Esophagus squamous epithelium (tissue), 5 donors: Measurements from ENCODE around the gene SLC9A8. TPM values are rescaled to one million over a fixed set of nuclear protein-coding genes. Genes with fewer than 3 reads are reported as not detected.

Experiments used
- DNase-seq: peaks from one replicate; lab custom pipeline; 2025; lab: John Stamatoyannopoulos, UW
- H3K27ac ChIP-seq, 4 donors: fragments of 200-600 bp; sonication (generic); one replicate each; pipeline ENCODE4 v1.5.1; 2016 to 2019; ENCODE audit warnings: mild to moderate bottlenecking in 1 of 4
- H3K27me3 ChIP-seq, 4 donors: fragments of 200-600 bp; sonication (generic); 1 replicate in 3 of 4; 2 replicates in 1 of 4; pipeline versions ENCODE4 v1.5.1 to v1.6.0; 2017 to 2021; ENCODE audit warnings: antibody characterized with exemption in 1 of 4
- H3K36me3 ChIP-seq, 3 donors: fragments of 200-600 bp; sonication (generic); one replicate each; pipeline ENCODE4 v1.5.1; 2016 to 2019
- H3K4me1 ChIP-seq, 3 donors: fragments of 200-600 bp; sonication (generic); one replicate each; pipeline ENCODE4 v1.5.1; 2017 to 2019
- H3K4me3 ChIP-seq, 4 donors: fragments of 200-600 bp; sonication (generic); 1 replicate in 3 of 4; 2 replicates in 1 of 4; pipeline ENCODE4 v1.5.1; 2016 to 2019; ENCODE audit warnings: mild to moderate bottlenecking in 2 of 4, moderate library complexity in 1 of 4
- H3K9me3 ChIP-seq, 3 donors: fragments of 200-600 bp; sonication (generic); one replicate each; pipeline ENCODE4 v1.5.1; 2016 to 2019
- POLR2A ChIP-seq, 4 donors: fragments of 450-650 bp; IDR thresholded peaks; one replicate each; pipeline ENCODE4 v1.6.1; 2017; ENCODE audit warnings: antibody characterized with exemption in 4 of 4, mild to moderate bottlenecking in 4 of 4, moderate library complexity in 3 of 4
- WGBS, 2 donors: methylation state at CpG; one replicate each; pipeline ENCODE4 v1.1.5; 2018; 5-methylcytosine and 5-hydroxymethylcytosine counted together
- intact Hi-C: fragments of 100-400 bp; cut with DNase I; formaldehyde crosslinking; loops from one replicate; pipeline ENCODE4 v1.15.0; 2022
- total RNA-seq, 4 donors: library from RNA; depleted of rRNA; stranded (reverse); fragments of >200 nt; gene quantifications; one replicate each; pipeline ENCODE4 v1.1.0, GENCODE V29; 2016
- TF ChIP-seq, protein P1 (sequence below), 6 experiments: fragments of 450-650 bp in 4 of 6; fragments of 200-600 bp in 2 of 6; sonication (generic) in 2 of 6; IDR thresholded peaks; one replicate each; pipeline ENCODE4 v1.5.1; 2016 to 2019; ENCODE audit warnings: antibody characterized with exemption in 6 of 6, mild to moderate bottlenecking in 4 of 6, moderate library complexity in 4 of 6
- donor health status: DM: yes; HTN: yes; CAD: no.

The SLC9A8 gene
- total RNA-seq, 4 donors from 2014 or later, result 11.5 to 14.1 (median 11.9) TPM

DNA sequence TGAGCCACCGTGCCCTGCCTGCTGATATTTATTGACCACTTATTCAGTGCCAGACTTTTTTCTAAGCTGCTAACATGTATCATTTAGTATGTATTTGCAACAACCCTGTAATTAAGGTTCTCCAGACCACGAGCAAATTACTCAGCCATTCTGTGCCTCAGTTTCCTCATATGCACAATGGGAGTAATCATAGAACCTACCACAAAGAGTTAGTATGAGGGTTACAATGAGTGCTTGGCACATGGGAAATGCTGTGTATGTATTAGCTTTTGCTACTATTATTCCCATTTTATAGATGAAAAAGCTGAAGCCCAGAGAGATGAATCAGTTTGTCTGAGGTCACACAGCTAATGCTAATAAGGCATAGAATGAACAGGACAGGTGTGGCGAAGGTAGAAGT, 20.0 kb upstream of the SLC9A8 start:
- DNase-seq, result no peak
- 74 to 78% methylated on average over 3 of the region's 3 CpGs for WGBS, 2 donors
- Histone ChIP-seq H3K27me3 (no peaks in the 10 kb centered on the region), H3K36me3 (no peaks in the 10 kb centered on the region), H3K27ac (no peak overlapping the region), H3K4me1 (peaks cover 7 to 38% (median 13%) of the 10 kb centered on the region in 3 donors), H3K4me3 (no peak overlapping the region), H3K9me3 (no peaks in the 10 kb centered on the region)
- TF ChIP-seq, protein P1, sequence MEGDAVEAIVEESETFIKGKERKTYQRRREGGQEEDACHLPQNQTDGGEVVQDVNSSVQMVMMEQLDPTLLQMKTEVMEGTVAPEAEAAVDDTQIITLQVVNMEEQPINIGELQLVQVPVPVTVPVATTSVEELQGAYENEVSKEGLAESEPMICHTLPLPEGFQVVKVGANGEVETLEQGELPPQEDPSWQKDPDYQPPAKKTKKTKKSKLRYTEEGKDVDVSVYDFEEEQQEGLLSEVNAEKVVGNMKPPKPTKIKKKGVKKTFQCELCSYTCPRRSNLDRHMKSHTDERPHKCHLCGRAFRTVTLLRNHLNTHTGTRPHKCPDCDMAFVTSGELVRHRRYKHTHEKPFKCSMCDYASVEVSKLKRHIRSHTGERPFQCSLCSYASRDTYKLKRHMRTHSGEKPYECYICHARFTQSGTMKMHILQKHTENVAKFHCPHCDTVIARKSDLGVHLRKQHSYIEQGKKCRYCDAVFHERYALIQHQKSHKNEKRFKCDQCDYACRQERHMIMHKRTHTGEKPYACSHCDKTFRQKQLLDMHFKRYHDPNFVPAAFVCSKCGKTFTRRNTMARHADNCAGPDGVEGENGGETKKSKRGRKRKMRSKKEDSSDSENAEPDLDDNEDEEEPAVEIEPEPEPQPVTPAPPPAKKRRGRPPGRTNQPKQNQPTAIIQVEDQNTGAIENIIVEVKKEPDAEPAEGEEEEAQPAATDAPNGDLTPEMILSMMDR (IDR thresholded peaks at IDR 0.05), result no peak
- TF ChIP-seq POLR2A (IDR thresholded peaks at IDR 0.05), result no peak
- intact Hi-C loops, result no loop called here

DNA sequence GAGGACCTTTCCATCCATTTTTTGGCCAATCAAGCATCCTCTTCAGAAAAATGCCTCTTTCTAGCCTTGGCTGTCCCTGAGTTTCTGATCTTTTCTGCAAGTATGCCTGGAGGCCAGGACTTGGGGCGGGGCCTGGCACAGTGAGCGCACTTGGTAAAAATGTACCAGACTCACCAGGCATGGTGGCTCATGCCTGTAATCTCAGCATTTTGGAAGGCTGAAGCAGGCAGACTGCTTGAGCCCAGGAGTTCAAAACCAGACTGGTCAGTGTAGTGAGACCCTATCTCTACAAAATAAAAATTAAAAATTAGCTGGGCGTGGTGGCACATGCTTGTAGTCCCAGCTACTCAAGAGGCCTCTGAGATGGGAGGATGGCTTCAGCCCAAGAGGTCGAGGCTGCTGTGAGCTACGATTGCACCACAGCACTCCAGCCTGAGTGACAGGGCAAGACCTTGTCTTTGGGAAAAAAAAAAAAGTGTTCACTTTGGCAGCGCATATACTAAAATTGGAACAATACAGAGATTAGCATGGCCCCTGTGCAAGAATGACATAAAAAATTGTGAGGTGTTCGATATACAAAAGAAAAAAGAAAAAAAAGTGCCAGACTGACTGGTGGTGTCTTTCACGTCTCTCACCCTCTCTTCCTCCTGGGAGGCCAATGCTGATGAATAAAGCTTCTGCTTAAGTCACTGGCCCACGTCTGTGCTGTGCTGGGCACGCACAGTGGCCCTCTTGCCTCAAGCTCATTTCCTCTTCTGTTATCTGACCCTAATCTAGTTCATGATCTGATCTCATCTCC, 18.1 kb upstream of the SLC9A8 start:
- Histone ChIP-seq H3K4me3 (no peak overlapping the region), H3K9me3 (no peaks in the 10 kb centered on the region), H3K4me1 (peaks cover 5 to 31% (median 13%) of the 10 kb centered on the region in 3 donors), H3K36me3 (no peaks in the 10 kb centered on the region), H3K27ac (peak overlapping the region; percentile 34 to 75 (median 62)), H3K27me3 (no peaks in the 10 kb centered on the region)
- 44 to 62% methylated on average over 10 of the region's 10 CpGs for WGBS, 2 donors
- no peak for TF ChIP-seq POLR2A (IDR thresholded peaks at IDR 0.05)
- TF ChIP-seq, protein P1 (IDR thresholded peaks at IDR 0.05), result no peak
- DNase-seq, result no peak
- intact Hi-C loops, result no loop called here

- Histone ChIP-seq H3K27ac (peak overlapping the region in 2 of 4 donors; percentile 50 to 75), H3K36me3 (no peaks in the 10 kb centered on the region), H3K4me3 (no peak overlapping the region), H3K4me1 (peaks cover 0 to 26% (median 13%) of the 10 kb centered on the region in 3 donors), H3K27me3 (no peaks in the 10 kb centered on the region), H3K9me3 (no peaks in the 10 kb centered on the region)
- WGBS, 2 donors, result 73 to 75% methylated on average over 2 of the region's 2 CpGs
- TF ChIP-seq, protein P1 (IDR thresholded peaks at IDR 0.05), result no peak
- TF ChIP-seq POLR2A (IDR thresholded peaks at IDR 0.05), result no peak
- intact Hi-C loops, result no loop called here
- DNase-seq, result no peak
Measured at GRCh38 chr20:49795135-49795424, 17.5 kb upstream of the SLC9A8 start.

GRCh38 chr20:49796600-49797343, 15.9 kb upstream of the SLC9A8 start:
- Histone ChIP-seq H3K4me3 (no peak overlapping the region), H3K36me3 (no peaks in the 10 kb centered on the region), H3K27me3 (no peaks in the 10 kb centered on the region), H3K9me3 (no peaks in the 10 kb centered on the region), H3K27ac (no peak overlapping the region), H3K4me1 (peaks cover 0 to 17% (median 10%) of the 10 kb centered on the region in 3 donors)
- TF ChIP-seq POLR2A (IDR thresholded peaks at IDR 0.05), result no peak
- TF ChIP-seq, protein P1 (IDR thresholded peaks at IDR 0.05), result no peak
- DNase-seq, result no peak
- intact Hi-C loops, result no loop called here
- WGBS, 2 donors, result 81 to 86% methylated on average over 7 to 8 of the region's 8 CpGs

GRCh38 chr20:49797344-49797615, 15.3 kb upstream of the SLC9A8 start:
- Histone ChIP-seq H3K27me3 (no peaks in the 10 kb centered on the region), H3K27ac (no peak overlapping the region), H3K4me3 (no peak overlapping the region), H3K9me3 (no peaks in the 10 kb centered on the region), H3K36me3 (no peaks in the 10 kb centered on the region), H3K4me1 (peaks cover 0 to 17% (median 10%) of the 10 kb centered on the region in 3 donors)
- 75 to 82% methylated on average over 5 of the region's 6 CpGs for WGBS, 2 donors
- intact Hi-C loops, result no loop called here
- no peak for DNase-seq
- no peak for TF ChIP-seq POLR2A (IDR thresholded peaks at IDR 0.05)
- TF ChIP-seq, protein P1 (IDR thresholded peaks at IDR 0.05), result no peak
